ENCODE results near the gene RPTOR. TPM values are rescaled to one million over a fixed set of nuclear protein-coding genes. Genes with fewer than 3 reads are reported as not detected.
A peak's percentile ranks its signal among the peaks of the same experiment; 100 is the strongest.
"Not testable (repeated sequence)": the region's sequence is repeated elsewhere in the genome, so short reads cannot be mapped to it uniquely, and the experiment has no call there.

Gene RPTOR
- total RNA-seq, 1 experiment from 2014 or later, result 27.0 TPM

GRCh38 chr17:80613732-80614071 lies 69.1 kb downstream of the RPTOR start:
- Histone ChIP-seq H3K27me3 (replicated peaks) (no peaks in the 10 kb centered on the region), H3K4me1 (replicated peaks) (no peaks in the 10 kb centered on the region), H3K36me3 (peaks cover 4% of the 10 kb centered on the region; the same call in 1 of the 2 replicates), H3K27ac (no peak overlapping the region), H3K9me3 (replicated peaks) (0 out of 2 replicates have a peak, but pooled peaks cover 2% of the 10 kb centered on the region), H3K4me3 (no peak overlapping the region)
- DNase-seq (ENCODE audit: low read depth in 1 of 2, low spot score in 2 of 2), result no peak

DNA sequence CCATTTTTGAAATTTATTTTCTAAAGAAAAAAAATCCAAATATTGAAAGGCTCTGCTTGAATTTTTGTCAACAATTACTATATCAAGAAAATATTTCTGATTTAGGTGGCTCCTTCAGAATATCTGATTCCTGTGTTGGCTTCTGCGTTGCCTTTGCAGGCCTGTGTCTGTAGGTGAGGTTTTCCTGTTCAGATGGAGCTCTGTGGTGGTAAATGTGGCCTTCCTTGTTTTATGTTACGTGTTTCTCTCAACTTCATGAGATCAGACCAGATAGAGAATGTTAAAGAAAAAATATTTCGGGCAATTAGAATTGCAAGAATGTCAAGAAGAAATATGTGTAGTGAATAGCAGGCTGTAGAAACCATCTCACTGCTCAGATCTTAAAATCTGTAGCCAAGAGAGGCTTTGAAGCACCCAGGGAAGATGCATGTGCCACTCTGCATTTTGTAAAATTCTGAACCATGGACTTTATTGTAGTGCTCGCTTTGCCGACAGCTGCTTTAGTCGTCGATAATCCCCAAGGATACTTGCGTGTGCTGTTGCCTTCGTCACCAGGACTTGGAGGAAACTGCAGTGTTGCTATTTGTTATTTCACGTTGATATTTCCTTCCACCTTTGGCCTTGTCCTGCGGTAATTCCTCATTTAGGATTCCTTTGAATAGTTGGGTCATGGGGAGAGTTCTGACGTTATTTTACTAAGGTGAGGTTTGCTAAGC lies 69.9 kb downstream of the RPTOR start:
- H3K27ac ChIP-seq, result no peak overlapping the region
- H3K27me3 ChIP-seq (replicated peaks), result no peaks in the 10 kb centered on the region
- peaks cover 4% of the 10 kb centered on the region; the same call in 1 of the 2 replicates for H3K36me3 ChIP-seq
- no peak for DNase-seq (ENCODE audit: low read depth in 1 of 2, low spot score in 2 of 2)
- H3K4me3 ChIP-seq, result no peak overlapping the region
- H3K9me3 ChIP-seq (replicated peaks), result 0 out of 2 replicates have a peak, but pooled peaks cover 2% of the 10 kb centered on the region
- peaks cover 3% of the 10 kb centered on the region for H3K4me1 ChIP-seq (replicated peaks)

DNA sequence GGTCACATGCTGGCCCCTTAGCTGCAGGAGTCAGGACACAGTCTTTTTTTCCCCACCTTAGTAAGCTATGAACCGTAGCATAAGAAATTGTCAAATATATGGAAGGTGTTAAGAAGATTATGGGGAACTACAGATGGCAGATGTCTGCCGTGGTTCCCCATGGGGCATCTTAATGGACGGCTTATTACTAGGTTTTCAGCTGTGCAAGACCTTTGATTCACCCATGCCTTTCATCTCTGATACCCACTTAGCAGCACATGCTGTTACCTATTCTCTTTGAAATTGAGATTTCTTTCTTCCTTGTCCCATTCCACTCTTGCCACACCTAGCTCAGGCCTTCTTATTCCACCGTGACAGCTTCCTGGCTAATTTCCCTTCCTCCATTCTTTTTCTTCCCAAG lies 70.7 kb downstream of the RPTOR start:
- Histone ChIP-seq H3K27ac (no peak overlapping the region), H3K4me3 (no peak overlapping the region), H3K4me1 (replicated peaks) (peaks cover 8% of the 10 kb centered on the region), H3K36me3 (peaks cover 4% of the 10 kb centered on the region; the same call in 1 of the 2 replicates), H3K27me3 (replicated peaks) (no peaks in the 10 kb centered on the region), H3K9me3 (replicated peaks) (0 out of 2 replicates have a peak, but pooled peaks cover 2% of the 10 kb centered on the region)
- no peak for DNase-seq (ENCODE audit: low read depth in 1 of 2, low spot score in 2 of 2)

- Histone ChIP-seq H3K27me3 (replicated peaks) (no peaks in the 10 kb centered on the region), H3K36me3 (peaks cover 4% of the 10 kb centered on the region; the same call in 1 of the 2 replicates), H3K27ac (no peak overlapping the region), H3K4me1 (replicated peaks) (peaks cover 8% of the 10 kb centered on the region), H3K4me3 (no peak overlapping the region), H3K9me3 (replicated peaks) (0 out of 2 replicates have a peak, but pooled peaks cover 2% of the 10 kb centered on the region)
- no peak for DNase-seq (ENCODE audit: low read depth in 1 of 2, low spot score in 2 of 2)
Observed at GRCh38 chr17:80616705-80617104, 72.1 kb downstream of the RPTOR start.

GRCh38 chr17:80618304-80618703 lies 73.7 kb downstream of the RPTOR start:
- peaks cover 8% of the 10 kb centered on the region for H3K4me1 ChIP-seq (replicated peaks)
- no peak overlapping the region for H3K4me3 ChIP-seq
- no peaks in the 10 kb centered on the region for H3K36me3 ChIP-seq
- no peak for DNase-seq (ENCODE audit: low read depth in 1 of 2, low spot score in 2 of 2)
- H3K27me3 ChIP-seq (replicated peaks), result no peaks in the 10 kb centered on the region
- 0 out of 2 replicates have a peak, but pooled peaks cover 2% of the 10 kb centered on the region for H3K9me3 ChIP-seq (replicated peaks)
- no peak overlapping the region for H3K27ac ChIP-seq

GRCh38 chr17:80619535-80620235 lies 75.0 kb downstream of the RPTOR start:
- Histone ChIP-seq H3K27ac (no peak overlapping the region), H3K4me1 (replicated peaks) (peaks cover 8% of the 10 kb centered on the region), H3K4me3 (no peak overlapping the region), H3K27me3 (replicated peaks) (no peaks in the 10 kb centered on the region), H3K9me3 (replicated peaks) (0 out of 2 replicates have a peak, but pooled peaks cover 2% of the 10 kb centered on the region), H3K36me3 (no peaks in the 10 kb centered on the region)
- peak in 1 of 2 experiments; percentile 19 for DNase-seq (ENCODE audit: low read depth in 1 of 2, low spot score in 2 of 2)

GRCh38 chr17:80621335-80621996 lies 76.8 kb downstream of the RPTOR start:
- Histone ChIP-seq H3K27ac (no peak overlapping the region), H3K9me3 (replicated peaks) (0 out of 2 replicates have a peak, but pooled peaks cover 2% of the 10 kb centered on the region), H3K4me3 (no peak overlapping the region), H3K27me3 (replicated peaks) (no peaks in the 10 kb centered on the region), H3K4me1 (replicated peaks) (peaks cover 8% of the 10 kb centered on the region), H3K36me3 (peaks cover 4% of the 10 kb centered on the region; the same call in 1 of the 2 replicates)
- DNase-seq (ENCODE audit: low read depth in 1 of 2, low spot score in 2 of 2), result no peak

DNA sequence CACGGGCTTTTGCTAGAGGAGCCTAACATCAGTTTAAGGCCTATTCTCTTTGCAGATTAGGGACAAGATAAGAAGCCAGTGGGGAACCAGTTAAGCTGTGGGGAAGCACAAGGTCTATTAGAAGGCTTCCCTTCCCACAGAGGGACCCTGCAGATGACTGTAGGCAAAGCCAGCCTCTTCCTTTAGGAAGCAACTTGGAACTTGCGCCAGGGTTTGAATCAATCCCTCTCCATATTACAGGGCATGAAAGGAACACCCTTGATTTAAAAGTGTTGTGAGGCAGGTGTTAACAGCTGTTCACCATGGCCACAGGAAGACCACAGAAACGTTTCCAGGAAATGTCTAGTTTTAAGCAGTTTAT lies 77.3 kb downstream of the RPTOR start:
- H3K27ac ChIP-seq, result no peak overlapping the region
- 0 out of 2 replicates have a peak, but pooled peaks cover 2% of the 10 kb centered on the region for H3K9me3 ChIP-seq (replicated peaks)
- DNase-seq (ENCODE audit: low read depth in 1 of 2, low spot score in 2 of 2), result no peak
- peaks cover 6% of the 10 kb centered on the region; the same call in 1 of the 2 replicates for H3K36me3 ChIP-seq
- H3K4me3 ChIP-seq, result no peak overlapping the region
- no peaks in the 10 kb centered on the region for H3K27me3 ChIP-seq (replicated peaks)
- peaks cover 8% of the 10 kb centered on the region for H3K4me1 ChIP-seq (replicated peaks)

DNA sequence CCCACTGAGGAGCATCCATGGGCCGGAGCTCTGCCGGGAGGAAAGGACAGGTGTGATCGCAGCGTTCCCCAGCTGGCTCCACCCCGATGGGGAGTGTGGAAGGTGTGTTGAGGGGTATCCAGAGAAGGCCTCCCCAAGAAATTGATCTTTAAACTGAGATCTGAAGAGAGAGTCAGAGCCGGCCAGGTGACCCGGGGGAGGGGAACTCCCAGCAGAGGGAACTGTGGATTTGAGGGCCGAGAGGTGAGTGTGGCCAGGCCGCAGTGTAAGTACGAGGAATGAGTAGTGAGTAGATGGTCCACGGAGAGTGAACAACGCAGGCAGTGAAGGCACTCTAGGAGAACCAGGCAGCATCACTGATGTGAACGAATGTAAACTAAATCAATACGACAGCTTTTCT lies 80.2 kb downstream of the RPTOR start:
- DNase-seq (ENCODE audit: low read depth in 1 of 2, low spot score in 2 of 2), result no peak
- Histone ChIP-seq H3K4me3 (no peak overlapping the region), H3K9me3 (replicated peaks) (no peaks in the 10 kb centered on the region), H3K36me3 (peaks cover 11% of the 10 kb centered on the region; the same call in 1 of the 2 replicates), H3K27ac (no peak overlapping the region), H3K27me3 (replicated peaks) (no peaks in the 10 kb centered on the region), H3K4me1 (replicated peaks) (peaks cover 1% of the 10 kb centered on the region)

DNA sequence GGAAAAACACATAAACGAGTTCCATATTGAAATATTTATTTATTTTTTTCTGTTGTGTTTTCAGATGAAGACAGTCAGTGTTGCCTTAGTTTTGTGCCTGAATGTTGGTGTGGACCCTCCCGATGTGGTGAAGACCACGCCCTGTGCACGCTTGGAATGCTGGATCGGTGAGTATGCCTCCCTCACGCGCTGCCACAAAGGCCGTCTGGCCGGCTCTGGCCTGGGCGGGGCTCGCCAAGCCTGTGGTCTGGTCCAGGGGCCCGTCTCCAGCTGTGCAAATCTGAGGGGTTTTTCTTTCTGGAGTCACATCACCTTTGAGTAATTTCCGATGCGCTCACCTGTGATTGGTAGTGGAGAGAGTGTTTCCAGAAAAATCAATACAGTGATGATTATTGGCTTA lies 81.0 kb downstream of the RPTOR start:
- DNase-seq (ENCODE audit: low read depth in 1 of 2, low spot score in 2 of 2), result peak in 1 of 2 experiments; percentile 43
- Histone ChIP-seq H3K27me3 (replicated peaks) (no peaks in the 10 kb centered on the region), H3K9me3 (replicated peaks) (no peaks in the 10 kb centered on the region), H3K4me3 (no peak overlapping the region), H3K27ac (no peak overlapping the region), H3K4me1 (replicated peaks) (no peaks in the 10 kb centered on the region), H3K36me3 (peaks cover 11% of the 10 kb centered on the region; the same call in 1 of the 2 replicates)

DNA sequence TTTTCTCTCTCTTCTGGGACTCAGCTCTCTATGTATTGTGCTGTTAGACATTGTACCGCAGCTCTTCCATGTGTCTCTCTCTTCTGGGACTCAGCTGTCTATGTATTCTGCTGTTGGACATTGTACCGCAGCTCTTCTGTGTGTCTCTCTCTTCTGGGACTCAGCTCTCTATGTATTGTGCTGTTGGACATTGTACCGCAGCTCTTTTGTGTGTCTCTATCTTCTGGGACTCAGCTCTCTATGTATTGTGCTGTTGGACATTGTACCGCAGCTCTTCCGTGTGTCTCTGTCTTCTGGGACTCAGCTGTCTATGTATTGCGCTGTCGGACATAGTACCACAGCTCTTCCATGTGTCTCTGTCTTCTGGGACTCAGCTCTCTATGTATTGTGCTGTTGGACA lies 84.2 kb downstream of the RPTOR start:
- H3K9me3 ChIP-seq (replicated peaks); DNase-seq (ENCODE audit: low read depth in 1 of 2, low spot score in 2 of 2); H3K27me3 ChIP-seq (replicated peaks); H3K4me1 ChIP-seq (replicated peaks); H3K27ac ChIP-seq; H3K4me3 ChIP-seq: not testable (repeated sequence)
- peaks cover 11% of the 10 kb centered on the region; the same call in 1 of the 2 replicates for H3K36me3 ChIP-seq

- DNase-seq (ENCODE audit: low read depth in 1 of 2, low spot score in 2 of 2), result no peak
- no peak overlapping the region for H3K4me3 ChIP-seq
- H3K27ac ChIP-seq, result no peak overlapping the region
- peaks cover 11% of the 10 kb centered on the region; the same call in 1 of the 2 replicates for H3K36me3 ChIP-seq
- H3K4me1 ChIP-seq (replicated peaks), result no peaks in the 10 kb centered on the region
- H3K27me3 ChIP-seq (replicated peaks), result no peaks in the 10 kb centered on the region
- H3K9me3 ChIP-seq (replicated peaks), result no peaks in the 10 kb centered on the region
Observed at GRCh38 chr17:80629298-80630028, 84.8 kb downstream of the RPTOR start.

GRCh38 chr17:80630560-80631120 lies 86.0 kb downstream of the RPTOR start:
- no peaks in the 10 kb centered on the region for H3K4me1 ChIP-seq (replicated peaks)

More at GRCh38 chr17:80630560-80631120, 86.0 kb downstream of the RPTOR start:
- H3K27me3 ChIP-seq (replicated peaks), result no peaks in the 10 kb centered on the region
- DNase-seq (ENCODE audit: low read depth in 1 of 2, low spot score in 2 of 2), result peak in 1 of 2 experiments; percentile 40
- no peak overlapping the region for H3K27ac ChIP-seq
- H3K36me3 ChIP-seq, result peaks cover 11% of the 10 kb centered on the region; the same call in 1 of the 2 replicates
- H3K4me3 ChIP-seq, result no peak overlapping the region
- H3K9me3 ChIP-seq (replicated peaks), result no peaks in the 10 kb centered on the region

All from SJSA1 (cell line).